ENCODE data around the gene FAHD1. TPM values are rescaled to one million over a fixed set of nuclear protein-coding genes. Genes with fewer than 3 reads are reported as not detected.

FAHD1 gene
- total and polyA plus RNA-seq, 9 of the 15 experiments (the other 6 are each of a cell fraction or from before 2014, with no cell fraction given), result 2.2 to 20.9 (median 10.7) TPM

DNA sequence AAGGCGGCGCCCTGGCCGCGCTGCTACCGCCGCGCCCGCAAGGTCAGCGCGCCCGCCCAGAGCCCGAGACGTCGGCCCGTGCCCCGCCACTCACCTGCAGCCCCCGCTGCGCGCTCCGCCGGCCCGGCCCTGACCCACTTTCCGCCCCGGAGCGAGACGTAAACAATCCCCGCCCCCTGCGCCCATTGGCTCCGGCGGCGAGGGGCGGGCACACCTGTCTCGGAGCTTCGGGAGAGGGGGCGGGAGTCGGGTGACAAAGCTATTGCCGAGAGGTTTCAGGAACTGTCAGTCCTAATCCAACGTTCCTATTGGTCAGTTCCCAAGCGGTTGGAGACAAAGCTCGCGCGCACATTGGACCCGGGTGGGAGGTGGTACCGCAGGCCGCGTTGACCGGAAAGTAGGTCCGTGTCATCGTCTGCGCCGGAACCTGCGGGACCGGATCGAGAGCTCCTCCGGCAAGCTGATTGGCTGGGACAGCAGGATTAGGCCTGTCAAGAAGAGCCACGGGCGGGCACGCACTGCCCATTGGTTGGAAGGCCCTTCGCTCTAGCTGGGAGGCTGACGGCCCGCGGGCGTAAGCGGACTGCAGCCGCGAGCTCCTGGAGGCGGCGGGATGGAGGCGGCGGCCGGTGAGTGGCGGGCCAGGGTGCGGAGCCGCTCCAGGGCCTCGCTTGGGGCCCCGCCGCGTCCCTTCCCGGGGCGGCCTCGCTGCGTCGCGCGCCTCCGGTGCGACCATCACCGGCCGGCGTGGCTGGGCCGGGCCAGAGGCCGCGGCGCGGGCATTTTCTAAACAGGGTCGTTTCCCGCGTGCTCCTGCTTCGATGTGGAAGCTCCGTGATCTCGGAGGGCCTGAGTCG is 44.4 kb upstream of the FAHD1 start, which contains the start of the genes NUBP2 and SPSB3 (continued):
- no peak for TF ChIP-seq RERE (CRISPR knock-in tag; IDR thresholded peaks at IDR 0.05; ENCODE audit: borderline replicate concordance)
- no peak for TF ChIP-seq RBM22 (IDR thresholded peaks at IDR 0.05; ENCODE audit: low read depth, low read length, poor library complexity, severe bottlenecking)
- no peak for TF ChIP-seq MEF2D (tag; conservative IDR thresholded peaks at IDR 0.05; ENCODE audit: low read depth)
- TF ChIP-seq ZNF324 (CRISPR knock-in tag; IDR thresholded peaks at IDR 0.05), result no peak
- no peak for TF ChIP-seq ZC3H4 (CRISPR knock-in tag; IDR thresholded peaks at IDR 0.05; ENCODE audit: borderline replicate concordance)
- TF ChIP-seq NUFIP1 (IDR thresholded peaks at IDR 0.05; ENCODE audit: partially characterized antibody), result no peak
- no peak for TF ChIP-seq CHD1 (IDR thresholded peaks at IDR 0.05; ENCODE audit: low read length)
- no peak for TF ChIP-seq ZNF586 (CRISPR knock-in tag; conservative IDR thresholded peaks at IDR 0.05)
- TF ChIP-seq C11orf30 (IDR thresholded peaks at IDR 0.05; ENCODE audit: low read depth), result peak; percentile 99
- no peak for TF ChIP-seq NFATC3 (IDR thresholded peaks at IDR 0.05)

All from K562 (cell line).